HepG2 (cell line): ENCODE results near the gene GINS3. TPM values are rescaled to one million over a fixed set of nuclear protein-coding genes. Genes with fewer than 3 reads are reported as not detected.
A peak's percentile ranks its signal among the peaks of the same experiment; 100 is the strongest.

Experiments used
- ATAC-seq: fragments of 200-7000 bp; cut with Tn5 transposase; 3 replicates; pipeline ENCODE4 v1.9.1; 2020; ENCODE audit warnings: mild to moderate bottlenecking, moderate library complexity
- BruUV-seq: library from RNA; stranded (reverse); fragments of 400-500 nt; replicated peaks from 2 replicates; lab custom pipeline; 2021; lab: Mats Ljungman, UMichigan
- CTCF ChIA-PET: fragments of 300-600 bp; formaldehyde crosslinking; extraction: SDS; loops from one replicate; lab custom pipeline; 2021; ENCODE audit warnings: low total read pairs, inconsistent platforms, low intra/inter-chr PET ratio; lab: Yijun Ruan, JAX
- POLR2A ChIA-PET: fragments of 350-600 bp; sonication (Branson Sonifier 250); formaldehyde crosslinking; loops from one replicate; lab custom pipeline; 2020; ENCODE audit warnings: antibody characterized with exemption, inconsistent platforms; lab: Yijun Ruan, JAX
- DNase-seq: peaks from one replicate; pipeline ENCODE4 v3.0.0-alpha.2; 2015; ENCODE audit warnings: low spot score
- FAIRE-seq: peaks from 3 replicates; lab custom pipeline; 2011; peaks lifted over from hg19 to GRCh38; lab: Jason Lieb, UNC
- H2AFZ ChIP-seq: one replicate; pipeline ENCODE4 v1.6.1; 2011; ENCODE audit warnings: low read length, inconsistent platforms
- H3K27ac ChIP-seq: fragments of 300-600 bp; 3 replicates; pipeline ENCODE4 v1.8.0; 2011; ENCODE audit warnings: mixed run types, mild to moderate bottlenecking, mixed read lengths, low read length, inconsistent platforms; ENCODE audit not compliant: insufficient read depth; ENCODE audit errors: extremely low read length
- H3K27me3 ChIP-seq, 2 experiments: fragments of 200-600 bp in 1 of 2; 2 replicates in 1 of 2; 3 replicates in 1 of 2; pipeline versions ENCODE4 v1.6.0 to v1.8.0; 2011; ENCODE audit warnings: low read length in 2 of 2, mild to moderate bottlenecking in 2 of 2, moderate library complexity in 2 of 2, inconsistent platforms in 1 of 2; ENCODE audit not compliant: insufficient read depth in 2 of 2, control insufficient read depth in 1 of 2
- H3K36me3 ChIP-seq, 2 experiments: fragments of 200-600 bp in 1 of 2; replicated peaks in 1 of 2; 2 replicates in 1 of 2; 3 replicates in 1 of 2; pipeline versions ENCODE4 v1.5.1 to v1.8.0; 2011; ENCODE audit warnings: low read length in 2 of 2, inconsistent platforms in 1 of 2; ENCODE audit not compliant: insufficient read depth in 2 of 2, control insufficient read depth in 1 of 2
- H3K4me1 ChIP-seq: 2 replicates; pipeline ENCODE4 v1.5.1; 2012; ENCODE audit warnings: low read length, inconsistent platforms; ENCODE audit not compliant: insufficient read depth
- H3K4me2 ChIP-seq: 2 replicates; pipeline ENCODE4 v1.6.0; 2011; ENCODE audit warnings: low read depth, low read length, inconsistent platforms
- H3K4me3 ChIP-seq, 3 experiments: fragments of 200-600 bp in 1 of 3; sonication (generic), shearing (Covaris generic) in 1 of 3; replicated peaks in 1 of 3; 2 replicates each; pipeline ENCODE4 v1.5.1; 2011 to 2016; ENCODE audit warnings: low read length in 3 of 3, inconsistent platforms in 2 of 3, low read depth in 2 of 3, mild to moderate bottlenecking in 2 of 3, control low read depth in 1 of 3, mixed read lengths in 1 of 3; ENCODE audit not compliant: insufficient read depth in 1 of 3
- H3K79me2 ChIP-seq: one replicate; pipeline ENCODE4 v1.6.1; 2011; ENCODE audit warnings: low read length, inconsistent platforms; ENCODE audit not compliant: insufficient read depth
- H3K9ac ChIP-seq: 2 replicates; pipeline ENCODE4 v1.6.0; 2011; ENCODE audit warnings: mild to moderate bottlenecking, low read depth, low read length, inconsistent platforms; ENCODE audit not compliant: insufficient read depth
- H3K9me3 ChIP-seq: 2 replicates; pipeline ENCODE4 v1.5.1; 2012; ENCODE audit warnings: mild to moderate bottlenecking, low read length
- H4K20me1 ChIP-seq: 2 replicates; pipeline ENCODE4 v1.6.0; 2011; ENCODE audit warnings: inconsistent platforms, mild to moderate bottlenecking, low read length, moderate library complexity; ENCODE audit not compliant: insufficient read depth
- CREB1 ChIP-seq, 2 experiments: fragments of 450-650 bp in 1 of 2; IDR thresholded peaks; 2 replicates each; pipeline ENCODE4 v1.6.1; 2016 to 2017; ENCODE audit warnings: control low read depth in 1 of 2, mild to moderate bottlenecking in 1 of 2, missing compliant biosample characterization in 1 of 2, missing genetic modification characterization in 1 of 2
- SP4 ChIP-seq: sonication (generic); formaldehyde crosslinking; IDR thresholded peaks from 2 replicates; pipeline ENCODE4 v1.8.1; 2023; ENCODE audit warnings: mild to moderate bottlenecking, missing genetic modification reagents
- ZNF577 ChIP-seq: sonication (generic); formaldehyde crosslinking; IDR thresholded peaks from 2 replicates; pipeline ENCODE4 v1.4.0; 2020; ENCODE audit warnings: mild to moderate bottlenecking, low read depth, missing genetic modification reagents, borderline replicate concordance
- ZNF605 ChIP-seq: sonication (generic); formaldehyde crosslinking; IDR thresholded peaks from 2 replicates; pipeline ENCODE4 v1.8.0; 2022; ENCODE audit warnings: mild to moderate bottlenecking, missing genetic modification reagents
- ZNF841 ChIP-seq: sonication (generic); formaldehyde crosslinking; IDR thresholded peaks from 2 replicates; pipeline ENCODE4 v1.8.1; 2023; ENCODE audit warnings: missing genetic modification reagents, borderline replicate concordance
- WGBS: methylation state at CpG from one replicate; pipeline ENCODE4 v1.1.6; 2017; ENCODE audit warnings: low lambda C conversion rate; 5-methylcytosine and 5-hydroxymethylcytosine counted together
- in situ Hi-C: cut with HindIII; loops from 2 replicates; pipeline ENCODE4 v1.10.0; 2017; ENCODE audit warnings: low pct_unique_long_range_greater_than_20kb; ENCODE audit not compliant: extremely low pct_ligation_motif_present
- intact Hi-C: fragments of 100-400 bp; cut with micrococcal nuclease; formaldehyde crosslinking; loops from one replicate; pipeline ENCODE4 v1.10.0; 2022; ENCODE audit not compliant: unreplicated experiment
- polyA plus RNA-seq, 8 experiments: library from polyadenylated mRNA; depleted of rRNA in 3 of 8; stranded (reverse) in 7 of 8; unstranded in 1 of 8; fragments of >200 nt; fragmentation: Illumina TruSeq in 4 of 8; extraction: Trizol in 4 of 8; gene quantifications; 2 replicates each; pipeline versions ENCODE4 v1.2.1 to v1.2.3, GENCODE V29; 2011 to 2016; ENCODE audit warnings: low read depth in 4 of 8, missing spikeins in 1 of 8, mixed read lengths in 1 of 8; ENCODE audit not compliant: insufficient read depth in 1 of 8
- total RNA-seq, 5 experiments: library from RNA; depleted of rRNA; stranded (reverse); fragments of >200 nt; fragmentation: Illumina TruSeq; extraction: Trizol; gene quantifications; 2 replicates each; pipeline ENCODE4 v1.2.3, GENCODE V29; 2016; ENCODE audit warnings: low read depth in 1 of 5

Gene GINS3
- total and polyA plus RNA-seq, 2 of the 13 experiments (the other 11 are each of a cell fraction or from before 2014, with no cell fraction given): 6.5 to 19.3 TPM

- FAIRE-seq (no peak), DNase-seq (no peak), ATAC-seq (peak; percentile 40; the same call in 2 of the 3 replicates)
- Histone ChIP-seq H2AFZ (no peak overlapping the region), H4K20me1 (no peaks in the 10 kb centered on the region), H3K27ac (no peak overlapping the region), H3K36me3 (no peaks in the 10 kb centered on the region), H3K4me1 (no peaks in the 10 kb centered on the region), H3K9ac (no peak overlapping the region), H3K4me2 (no peak overlapping the region), H3K9me3 (no peaks in the 10 kb centered on the region), H3K4me3 (no peak overlapping the region), H3K79me2 (no peaks in the 10 kb centered on the region), H3K27me3 (peaks cover 0 to 7% of the 10 kb centered on the region in 2 experiments; a peak in 1 of 5 replicates)
- intact Hi-C loops: no loop called here
- BruUV-seq: no TSS peak
- ChIA-PET CTCF (no interaction called here), POLR2A (no interaction called here)
- WGBS: 7% methylated on average over 3 of the region's 4 CpGs
- in situ Hi-C loops: no loop called here
- TF ChIP-seq ZNF841: no peak
- no peak for TF ChIP-seq SP4 (CRISPR knock-in tag)
- no peak for TF ChIP-seq ZNF605 (CRISPR knock-in tag)
- TF ChIP-seq, all 625 proteins: peak for 0
These were observed 26.3 kb downstream of the GINS3 start for GRCh38 chr16:58418601-58419000.

GRCh38 chr16:58419241-58419990, 27.1 kb downstream of the GINS3 start:
- BruUV-seq: no TSS peak
- no peaks in the 10 kb centered on the region for H3K79me2 ChIP-seq
- no peaks in the 10 kb centered on the region for H3K9me3 ChIP-seq
- no peak overlapping the region for H2AFZ ChIP-seq
- no peak overlapping the region for H3K4me2 ChIP-seq
- H3K27ac ChIP-seq: no peak overlapping the region
- ATAC-seq (no peak; the same call in 2 of the 3 replicates), FAIRE-seq (no peak), DNase-seq (no peak)
- intact Hi-C loops: no loop called here
- ChIA-PET POLR2A (no interaction called here), CTCF (no interaction called here)
- H3K9ac ChIP-seq: no peak overlapping the region
- no peaks in the 10 kb centered on the region for H3K4me1 ChIP-seq
- H3K36me3 ChIP-seq: no peaks in the 10 kb centered on the region
- H4K20me1 ChIP-seq: no peaks in the 10 kb centered on the region
- in situ Hi-C loops: no loop called here
- peaks cover 0 to 7% of the 10 kb centered on the region in 2 experiments; a peak in 1 of 5 replicates for H3K27me3 ChIP-seq
- WGBS: 52% methylated on average over 14 of the region's 15 CpGs
- H3K4me3 ChIP-seq: no peak overlapping the region
- no peak for TF ChIP-seq ZNF577 (CRISPR knock-in tag)
- peak; percentile 16; the same call in 1 of the 2 replicates for TF ChIP-seq CREB1 (IDR thresholded peaks at IDR 0.05)
- TF ChIP-seq CREB1 (CRISPR knock-in tag; IDR thresholded peaks at IDR 0.05): no peak
- TF ChIP-seq, all 625 proteins: peak for 1
